BE2C (cell line): ENCODE data around the gene ZNF563. TPM values are rescaled to one million over a fixed set of nuclear protein-coding genes. Genes with fewer than 3 reads are reported as not detected.

Source experiments
- DNase-seq: peaks from one replicate; pipeline ENCODE4 v3.0.0-alpha.2; 2020
- H3K27me3 ChIP-seq: fragments of 250-450 bp; sonication (Bioruptor Pico); 2 replicates; pipeline ENCODE4 v1.5.1; 2020; ENCODE audit warnings: mild to moderate bottlenecking
- H3K36me3 ChIP-seq: fragments of 250-450 bp; sonication (Bioruptor Pico); 2 replicates; pipeline ENCODE4 v1.5.1; 2020; ENCODE audit warnings: mild to moderate bottlenecking
- H3K4me1 ChIP-seq: fragments of 250-450 bp; sonication (Bioruptor Pico); 2 replicates; pipeline ENCODE4 v1.5.1; 2020
- H3K4me3 ChIP-seq: 2 replicates; pipeline ENCODE4 v1.5.1; 2011; ENCODE audit warnings: low read depth, low read length
- H3K9me3 ChIP-seq: fragments of 250-450 bp; sonication (Bioruptor Pico); 2 replicates; pipeline ENCODE4 v1.5.1; 2020
- CTCF ChIP-seq: IDR thresholded peaks from 2 replicates; pipeline ENCODE4 v1.5.1; 2012; ENCODE audit warnings: mild to moderate bottlenecking, low read depth, low read length
- polyA plus RNA-seq: library from polyadenylated mRNA; unstranded; fragments of >200 nt; gene quantifications from one replicate; pipeline ENCODE4 v1.2.1, GENCODE V29; 2012; ENCODE audit warnings: low read depth, missing spikeins; ENCODE audit not compliant: insufficient read length, insufficient read depth

Gene ZNF563
- 0.48 TPM for polyA plus RNA-seq

GRCh38 chr19:12333162-12334159, at the start of gene ZNF563:
ZNF563 (minus strand) TSS chr19:12333633; CDS start chr19:12333482, 151 bp downstream.
- DNase-seq, result peak; percentile 97
- Histone ChIP-seq H3K36me3 (no peaks in the 10 kb centered on the region), H3K4me1 (no peaks in the 10 kb centered on the region), H3K27me3 (no peaks in the 10 kb centered on the region), H3K9me3 (no peaks in the 10 kb centered on the region), H3K4me3 (peak within 1 kb of the TSS; percentile 87)
- TF ChIP-seq CTCF, result no peak

GRCh38 chr19:12380444-12380737, 47.0 kb upstream of the ZNF563 start:
- no peak for DNase-seq
- no peaks in the 10 kb centered on the region for H3K36me3 ChIP-seq
- no peak for TF ChIP-seq CTCF
- H3K4me1 ChIP-seq, result no peaks in the 10 kb centered on the region
- no peaks in the 10 kb centered on the region for H3K9me3 ChIP-seq
- H3K27me3 ChIP-seq, result no peaks in the 10 kb centered on the region
- no peak overlapping the region for H3K4me3 ChIP-seq

- no peak overlapping the region for H3K4me3 ChIP-seq
- TF ChIP-seq CTCF, result no peak
- H3K9me3 ChIP-seq, result no peaks in the 10 kb centered on the region
- no peaks in the 10 kb centered on the region for H3K27me3 ChIP-seq
- no peak for DNase-seq
- no peaks in the 10 kb centered on the region for H3K4me1 ChIP-seq
- no peaks in the 10 kb centered on the region for H3K36me3 ChIP-seq
Measured at GRCh38 chr19:12379732-12380443, 46.5 kb upstream of the ZNF563 start.

- Histone ChIP-seq H3K4me3 (no peak overlapping the region), H3K9me3 (no peaks in the 10 kb centered on the region)
- TF ChIP-seq CTCF, result no peak
Measured at GRCh38 chr19:12374026-12374425, 40.6 kb upstream of the ZNF563 start.

GRCh38 chr19:12365236-12366162, 32.1 kb upstream of the ZNF563 start, which contains the start of gene ZNF442:
ZNF442 (minus strand) TSS chr19:12365683; CDS start chr19:12363631, 2,052 bp downstream.
- TF ChIP-seq CTCF, result peak; percentile 67
- DNase-seq, result peak; percentile 98
- H3K4me3 ChIP-seq, result peak within 1 kb of the TSS; percentile 77
- no peaks in the 10 kb centered on the region for H3K36me3 ChIP-seq
- no peaks in the 10 kb centered on the region for H3K4me1 ChIP-seq
- no peaks in the 10 kb centered on the region; the same call in 1 of the 2 replicates for H3K9me3 ChIP-seq
- H3K27me3 ChIP-seq, result no peaks in the 10 kb centered on the region

More at GRCh38 chr19:12374026-12374425, 40.6 kb upstream of the ZNF563 start:
- H3K27me3 ChIP-seq, result no peaks in the 10 kb centered on the region; the same call in 1 of the 2 replicates
- no peaks in the 10 kb centered on the region for H3K36me3 ChIP-seq
- H3K4me1 ChIP-seq, result no peaks in the 10 kb centered on the region
- no peak for DNase-seq
